Activated naive CD8-positive, alpha-beta T cell (primary cell): ENCODE data around the gene RAB3C.
"Not testable (repeated sequence)": the region's sequence is repeated elsewhere in the genome, so short reads cannot be mapped to it uniquely, and the experiment has no call there.

Experiments used
- H3K27ac Mint-ChIP-seq: one replicate; pipeline ENCODE4 v1.8.0; 2021; ENCODE audit warnings: mixed read lengths
- H3K27me3 Mint-ChIP-seq: one replicate; pipeline ENCODE4 v1.8.0; 2021; ENCODE audit warnings: mixed read lengths
- H3K36me3 Mint-ChIP-seq: one replicate; pipeline ENCODE4 v1.8.0; 2021; ENCODE audit warnings: mixed read lengths
- H3K4me1 Mint-ChIP-seq: one replicate; pipeline ENCODE4 v1.8.0; 2021; ENCODE audit warnings: low read depth, mixed read lengths
- H3K4me3 Mint-ChIP-seq: one replicate; pipeline ENCODE4 v1.8.0; 2021; ENCODE audit warnings: mild to moderate bottlenecking, mixed read lengths
- H3K9me3 Mint-ChIP-seq: one replicate; pipeline ENCODE4 v1.8.0; 2021; ENCODE audit warnings: low read depth, mixed read lengths

RAB3C gene

GRCh38 chr5:58582803-58583491 is at the start of gene RAB3C:
Gene RAB3C (plus strand): TSS chr5:58583075. CDS start chr5:58583209, 134 bp downstream.
- no peaks in the 10 kb centered on the region for H3K9me3 Mint-ChIP-seq
- H3K27ac Mint-ChIP-seq = no peak within 1 kb of the TSS
- H3K27me3 Mint-ChIP-seq = peaks cover 34% of the 10 kb centered on the region
- H3K4me1 Mint-ChIP-seq = peaks cover 21% of the 10 kb centered on the region
- no peaks in the 10 kb centered on the region for H3K36me3 Mint-ChIP-seq
- peak within 1 kb of the TSS; percentile 85 for H3K4me3 Mint-ChIP-seq

- H3K27ac Mint-ChIP-seq, H3K9me3 Mint-ChIP-seq, H3K4me3 Mint-ChIP-seq, H3K27me3 Mint-ChIP-seq, H3K4me1 Mint-ChIP-seq, H3K36me3 Mint-ChIP-seq: not testable (repeated sequence)
Measured at GRCh38 chr5:58541935-58542334, 40.9 kb upstream of the RAB3C start.

GRCh38 chr5:58542709-58543108 is 40.2 kb upstream of the RAB3C start:
- Mint-ChIP-seq H3K36me3 (no peaks in the 10 kb centered on the region), H3K4me3 (no peak overlapping the region), H3K4me1 (no peaks in the 10 kb centered on the region), H3K27me3 (peaks cover 1% of the 10 kb centered on the region), H3K27ac (no peak overlapping the region), H3K9me3 (peaks cover 10% of the 10 kb centered on the region)

- Mint-ChIP-seq H3K27ac (no peak overlapping the region), H3K27me3 (peaks cover 1% of the 10 kb centered on the region), H3K4me3 (no peak overlapping the region), H3K4me1 (no peaks in the 10 kb centered on the region), H3K9me3 (peaks cover 10% of the 10 kb centered on the region), H3K36me3 (no peaks in the 10 kb centered on the region)
Measured at GRCh38 chr5:58543723-58544122, 39.2 kb upstream of the RAB3C start.

GRCh38 chr5:58544195-58544594 is 38.7 kb upstream of the RAB3C start:
- peaks cover 10% of the 10 kb centered on the region for H3K9me3 Mint-ChIP-seq
- no peak overlapping the region for H3K4me3 Mint-ChIP-seq
- H3K27ac Mint-ChIP-seq = no peak overlapping the region
- H3K27me3 Mint-ChIP-seq = peaks cover 1% of the 10 kb centered on the region
- H3K36me3 Mint-ChIP-seq = no peaks in the 10 kb centered on the region
- H3K4me1 Mint-ChIP-seq = no peaks in the 10 kb centered on the region

GRCh38 chr5:58544926-58545325 is 37.9 kb upstream of the RAB3C start:
- H3K36me3 Mint-ChIP-seq = no peaks in the 10 kb centered on the region
- H3K27ac Mint-ChIP-seq = no peak overlapping the region
- peaks cover 10% of the 10 kb centered on the region for H3K9me3 Mint-ChIP-seq
- no peak overlapping the region for H3K4me3 Mint-ChIP-seq
- no peaks in the 10 kb centered on the region for H3K4me1 Mint-ChIP-seq
- H3K27me3 Mint-ChIP-seq = no peaks in the 10 kb centered on the region

- Mint-ChIP-seq H3K27me3 (no peaks in the 10 kb centered on the region), H3K27ac (no peak overlapping the region), H3K9me3 (peaks cover 10% of the 10 kb centered on the region), H3K4me3 (no peak overlapping the region), H3K4me1 (no peaks in the 10 kb centered on the region), H3K36me3 (no peaks in the 10 kb centered on the region)
Measured at GRCh38 chr5:58545912-58546311, 37.0 kb upstream of the RAB3C start.

- no peaks in the 10 kb centered on the region for H3K27me3 Mint-ChIP-seq
- H3K4me3 Mint-ChIP-seq = no peak overlapping the region
- no peaks in the 10 kb centered on the region for H3K4me1 Mint-ChIP-seq
- no peaks in the 10 kb centered on the region for H3K36me3 Mint-ChIP-seq
- H3K27ac Mint-ChIP-seq = no peak overlapping the region
- H3K9me3 Mint-ChIP-seq = peaks cover 1% of the 10 kb centered on the region
Measured at GRCh38 chr5:58548068-58548467, 34.8 kb upstream of the RAB3C start.

- H3K27ac Mint-ChIP-seq = no peak overlapping the region
Measured at GRCh38 chr5:58551492-58551891, 31.4 kb upstream of the RAB3C start.

GRCh38 chr5:58557665-58558338 is 25.1 kb upstream of the RAB3C start:
- H3K4me1 Mint-ChIP-seq, H3K4me3 Mint-ChIP-seq, H3K36me3 Mint-ChIP-seq, H3K27ac Mint-ChIP-seq, H3K9me3 Mint-ChIP-seq, H3K27me3 Mint-ChIP-seq: not testable (repeated sequence)

More at GRCh38 chr5:58551492-58551891, 31.4 kb upstream of the RAB3C start:
- no peaks in the 10 kb centered on the region for H3K4me1 Mint-ChIP-seq
- H3K36me3 Mint-ChIP-seq = no peaks in the 10 kb centered on the region
- H3K9me3 Mint-ChIP-seq = no peaks in the 10 kb centered on the region
- no peaks in the 10 kb centered on the region for H3K27me3 Mint-ChIP-seq
- no peak overlapping the region for H3K4me3 Mint-ChIP-seq

- not testable (repeated sequence) for H3K4me3 Mint-ChIP-seq, H3K9me3 Mint-ChIP-seq, H3K4me1 Mint-ChIP-seq, H3K27me3 Mint-ChIP-seq, H3K36me3 Mint-ChIP-seq, H3K27ac Mint-ChIP-seq
Measured at GRCh38 chr5:58563016-58563700, 19.7 kb upstream of the RAB3C start.

- not testable (repeated sequence) for H3K27me3 Mint-ChIP-seq, H3K4me3 Mint-ChIP-seq, H3K36me3 Mint-ChIP-seq, H3K27ac Mint-ChIP-seq, H3K9me3 Mint-ChIP-seq, H3K4me1 Mint-ChIP-seq
Measured at GRCh38 chr5:58564043-58564832, 18.6 kb upstream of the RAB3C start.

- no peak overlapping the region for H3K4me3 Mint-ChIP-seq
- H3K4me1 Mint-ChIP-seq = no peaks in the 10 kb centered on the region
- H3K27ac Mint-ChIP-seq = no peak overlapping the region
- H3K36me3 Mint-ChIP-seq = no peaks in the 10 kb centered on the region
- no peaks in the 10 kb centered on the region for H3K27me3 Mint-ChIP-seq
- no peaks in the 10 kb centered on the region for H3K9me3 Mint-ChIP-seq
Measured at GRCh38 chr5:58565033-58565432, 17.8 kb upstream of the RAB3C start.

GRCh38 chr5:58571501-58571900 is 11.4 kb upstream of the RAB3C start:
- no peaks in the 10 kb centered on the region for H3K27me3 Mint-ChIP-seq
- no peak overlapping the region for H3K27ac Mint-ChIP-seq
- no peaks in the 10 kb centered on the region for H3K36me3 Mint-ChIP-seq
- no peak overlapping the region for H3K4me3 Mint-ChIP-seq
- no peaks in the 10 kb centered on the region for H3K4me1 Mint-ChIP-seq
- no peaks in the 10 kb centered on the region for H3K9me3 Mint-ChIP-seq

GRCh38 chr5:58572973-58573372 is 9.9 kb upstream of the RAB3C start:
- not testable (repeated sequence) for H3K27ac Mint-ChIP-seq

More at GRCh38 chr5:58572973-58573372, 9.9 kb upstream of the RAB3C start:
- H3K4me1 Mint-ChIP-seq, H3K27me3 Mint-ChIP-seq, H3K4me3 Mint-ChIP-seq, H3K9me3 Mint-ChIP-seq, H3K36me3 Mint-ChIP-seq: not testable (repeated sequence)
